Hematopoietic multipotent progenitor cell treated with erythropoietin and hydrocortisone succinate and interleukin-3 and kit ligand, for 4 days (in vitro differentiated cells): Measurements from ENCODE around the gene LFNG.

Source experiments
- DNase-seq: peaks from one replicate; pipeline ENCODE4 v3.0.0-alpha.2; 2015

LFNG gene

DNA sequence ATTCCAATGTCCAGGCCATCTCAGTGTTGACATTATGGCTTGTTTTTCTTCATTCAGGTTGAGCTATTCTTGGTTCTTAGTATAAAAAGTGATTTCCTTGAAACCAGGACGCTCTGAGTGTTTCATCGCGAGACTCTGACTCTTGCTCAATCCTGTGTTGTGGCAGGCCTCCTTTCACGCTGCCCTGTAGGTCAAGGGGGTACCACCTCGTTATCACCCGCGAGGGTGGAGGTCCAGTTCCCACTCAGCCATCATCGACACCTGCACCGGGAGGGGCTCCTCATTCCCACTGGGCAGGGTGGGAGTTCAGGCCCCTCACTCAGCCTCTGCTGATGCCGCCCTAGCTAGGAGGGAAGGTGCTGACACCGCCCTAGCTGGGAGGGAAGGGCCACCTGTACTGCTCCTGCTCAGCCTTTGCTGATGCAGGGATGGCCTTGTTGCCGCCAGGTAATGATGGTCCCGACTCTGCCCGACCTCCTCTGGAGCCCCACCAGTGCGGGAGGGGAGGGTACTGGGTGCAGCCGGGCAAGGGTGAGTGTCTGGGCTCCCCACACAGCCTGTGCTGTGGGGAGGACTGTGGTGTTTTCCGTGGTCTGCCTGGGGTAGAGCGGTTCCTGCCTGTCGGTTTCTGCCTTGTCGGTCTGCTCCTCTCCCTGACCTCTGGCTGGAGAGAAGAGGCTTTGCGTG, 55.6 kb downstream of the LFNG start:
- peak; percentile 12 for DNase-seq

DNA sequence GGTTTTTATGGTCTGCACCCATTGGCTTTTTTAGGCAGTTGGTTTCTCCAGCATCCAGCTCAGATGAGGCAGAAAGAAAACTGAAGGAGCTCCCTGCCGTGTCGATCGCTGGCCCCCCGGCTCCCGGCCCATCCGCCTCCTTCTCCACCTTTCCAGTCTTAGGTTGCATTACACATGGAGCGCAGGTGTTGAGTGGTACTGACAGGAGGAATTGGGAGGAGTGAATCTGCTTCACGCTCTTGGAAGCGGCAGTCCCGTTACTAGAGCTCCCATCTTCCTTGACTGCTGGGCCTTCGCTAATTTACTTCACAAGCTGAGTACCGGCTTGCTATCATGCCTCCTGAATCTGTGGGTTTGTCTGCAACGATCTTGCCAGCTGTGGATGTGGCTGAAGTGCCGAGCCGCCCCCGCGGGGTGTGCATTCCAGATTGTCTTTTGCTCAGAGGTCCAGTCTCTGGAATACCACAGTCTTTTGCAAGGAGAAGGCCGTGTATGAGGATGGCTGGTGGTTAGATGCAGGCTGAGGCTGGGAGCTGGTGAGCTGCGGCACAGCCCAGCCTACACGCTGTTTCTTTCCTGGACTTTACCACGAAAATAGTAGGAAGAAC, 56.3 kb downstream of the LFNG start:
- DNase-seq, result peak; percentile 26

- no peak for DNase-seq
Measured at GRCh38 chr7:2576742-2577491, 57.3 kb downstream of the LFNG start.
